ENCODE results near the gene TNIK. TPM values are rescaled to one million over a fixed set of nuclear protein-coding genes. Genes with fewer than 3 reads are reported as not detected.

Gene TNIK
- total RNA-seq, 1 experiment from 2014 or later = 14.8 TPM

GRCh38 chr3:171194965-171195364 is 265.2 kb downstream of the TNIK start:
- Histone ChIP-seq H3K27me3 (no peaks in the 10 kb centered on the region), H3K4me3 (no peak overlapping the region), H3K9me3 (replicated peaks) (no peaks in the 10 kb centered on the region), H3K36me3 (no peaks in the 10 kb centered on the region), H3K4me1 (peaks cover 20% of the 10 kb centered on the region), H3K27ac (no peak overlapping the region)
- no peak for DNase-seq

- Histone ChIP-seq H3K36me3 (no peaks in the 10 kb centered on the region), H3K4me3 (no peak overlapping the region), H3K27ac (no peak overlapping the region), H3K9me3 (replicated peaks) (no peaks in the 10 kb centered on the region), H3K27me3 (no peaks in the 10 kb centered on the region), H3K4me1 (peaks cover 20% of the 10 kb centered on the region)
- DNase-seq = no peak
Observed at GRCh38 chr3:171193693-171194092, 266.5 kb downstream of the TNIK start.

DNA sequence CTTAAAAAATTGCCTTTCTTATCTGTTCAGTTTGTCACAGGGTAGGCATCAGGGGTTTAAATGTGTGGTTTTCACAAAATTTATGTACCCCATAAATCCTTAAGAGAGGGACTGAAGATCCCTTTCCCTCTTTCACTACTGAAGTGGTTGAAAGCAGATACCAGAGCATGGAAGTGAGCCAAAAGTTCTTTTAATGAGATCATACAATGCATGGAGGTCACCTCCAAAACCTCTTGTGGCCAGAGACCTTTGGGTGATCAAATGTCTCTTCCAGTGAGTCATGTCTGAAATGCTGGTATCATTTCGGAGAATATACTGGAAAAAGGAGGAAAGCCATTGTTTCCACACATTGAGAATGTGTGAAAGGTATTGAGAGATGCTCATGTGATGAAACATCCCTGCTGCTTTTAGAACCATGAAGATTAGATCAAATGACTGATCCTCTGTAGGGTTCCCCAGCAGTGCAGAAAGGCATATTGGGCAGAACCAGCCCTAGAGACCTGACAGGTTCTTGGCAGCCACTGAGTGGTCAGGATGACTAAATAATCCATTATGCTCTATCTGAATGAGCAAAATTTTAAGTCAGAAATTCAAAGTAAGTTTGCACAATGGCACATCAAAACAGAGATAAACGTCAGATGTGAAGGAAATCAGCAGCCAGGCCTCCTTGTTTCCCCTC is 267.9 kb downstream of the TNIK start:
- H3K36me3 ChIP-seq = no peaks in the 10 kb centered on the region
- peaks cover 16% of the 10 kb centered on the region for H3K4me1 ChIP-seq
- H3K27ac ChIP-seq = peak overlapping the region; percentile 35; the same call in 1 of the 2 replicates
- DNase-seq = peak; percentile 66 to 90
- no peak overlapping the region for H3K4me3 ChIP-seq
- H3K27me3 ChIP-seq = no peaks in the 10 kb centered on the region
- H3K9me3 ChIP-seq (replicated peaks) = no peaks in the 10 kb centered on the region

GRCh38 chr3:171190668-171191067 is 269.5 kb downstream of the TNIK start:
- Histone ChIP-seq H3K4me3 (no peak overlapping the region), H3K27me3 (no peaks in the 10 kb centered on the region), H3K4me1 (peaks cover 16% of the 10 kb centered on the region), H3K27ac (no peak overlapping the region), H3K9me3 (replicated peaks) (no peaks in the 10 kb centered on the region), H3K36me3 (no peaks in the 10 kb centered on the region)
- DNase-seq = no peak

GRCh38 chr3:171189394-171190080 is 270.7 kb downstream of the TNIK start:
- H3K27ac ChIP-seq = no peak overlapping the region
- peaks cover 16% of the 10 kb centered on the region for H3K4me1 ChIP-seq
- no peak overlapping the region for H3K4me3 ChIP-seq
- no peaks in the 10 kb centered on the region for H3K27me3 ChIP-seq
- DNase-seq = no peak
- no peaks in the 10 kb centered on the region for H3K9me3 ChIP-seq (replicated peaks)
- no peaks in the 10 kb centered on the region for H3K36me3 ChIP-seq

- H3K4me3 ChIP-seq = no peak overlapping the region
- no peak overlapping the region for H3K27ac ChIP-seq
- DNase-seq = peak; percentile 12 to 69
- H3K4me1 ChIP-seq = peaks cover 10% of the 10 kb centered on the region
- no peaks in the 10 kb centered on the region for H3K27me3 ChIP-seq
- no peaks in the 10 kb centered on the region for H3K9me3 ChIP-seq (replicated peaks)
- no peaks in the 10 kb centered on the region for H3K36me3 ChIP-seq
Observed at GRCh38 chr3:171187706-171188290, 272.4 kb downstream of the TNIK start.

- Histone ChIP-seq H3K9me3 (replicated peaks) (no peaks in the 10 kb centered on the region), H3K27me3 (no peaks in the 10 kb centered on the region), H3K36me3 (no peaks in the 10 kb centered on the region), H3K27ac (no peak overlapping the region), H3K4me3 (no peak overlapping the region), H3K4me1 (peaks cover 5% of the 10 kb centered on the region)
- no peak for DNase-seq
Observed at GRCh38 chr3:171186817-171187500, 273.2 kb downstream of the TNIK start.

DNA sequence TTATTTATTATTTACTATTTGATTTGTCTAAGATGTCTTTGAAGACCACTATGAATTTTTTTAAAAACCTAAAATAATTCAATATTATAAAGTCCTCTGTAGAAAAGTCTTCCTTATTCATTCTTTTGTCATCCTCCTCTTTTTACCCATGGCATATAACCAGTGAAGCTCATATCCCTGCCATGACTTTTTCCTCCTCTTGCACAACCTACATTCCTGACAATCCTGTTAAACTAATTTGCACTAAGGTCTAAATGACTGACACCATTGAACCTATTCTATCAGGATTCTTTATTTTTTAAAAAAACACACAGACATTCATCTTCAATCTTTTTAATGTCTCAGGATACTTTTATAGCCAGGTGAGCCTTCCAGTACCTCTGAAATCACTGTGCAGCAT is 273.8 kb downstream of the TNIK start:
- Histone ChIP-seq H3K27ac (no peak overlapping the region), H3K4me3 (no peak overlapping the region), H3K27me3 (no peaks in the 10 kb centered on the region), H3K4me1 (no peaks in the 10 kb centered on the region), H3K36me3 (no peaks in the 10 kb centered on the region), H3K9me3 (replicated peaks) (no peaks in the 10 kb centered on the region)
- DNase-seq = no peak

GRCh38 chr3:171185959-171186358 is 274.2 kb downstream of the TNIK start:
- no peaks in the 10 kb centered on the region for H3K27me3 ChIP-seq
- H3K27ac ChIP-seq = no peak overlapping the region
- no peak for DNase-seq
- no peaks in the 10 kb centered on the region for H3K9me3 ChIP-seq (replicated peaks)
- H3K4me1 ChIP-seq = no peaks in the 10 kb centered on the region
- no peak overlapping the region for H3K4me3 ChIP-seq
- no peaks in the 10 kb centered on the region for H3K36me3 ChIP-seq

DNA sequence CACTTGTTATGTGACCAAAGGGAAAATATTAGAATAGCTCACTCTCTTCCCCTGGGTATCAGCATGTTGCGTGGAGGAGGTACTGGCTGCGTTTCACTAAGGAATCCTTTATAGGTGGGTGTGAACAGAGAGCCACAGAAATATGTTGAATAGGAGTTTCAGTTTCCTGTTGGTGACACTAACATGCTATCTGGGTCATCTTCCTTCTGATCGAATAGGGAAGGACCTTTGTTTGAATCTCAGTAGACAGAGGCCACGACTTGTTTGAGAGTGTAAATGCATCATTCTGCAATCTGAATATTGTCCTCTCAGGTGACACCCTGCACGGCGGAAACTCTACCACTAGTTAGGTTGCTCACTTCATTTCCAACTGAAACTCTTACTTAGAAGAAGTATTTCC is 275.8 kb downstream of the TNIK start:
- no peaks in the 10 kb centered on the region for H3K36me3 ChIP-seq
- H3K9me3 ChIP-seq (replicated peaks) = no peaks in the 10 kb centered on the region
- no peak overlapping the region for H3K27ac ChIP-seq
- DNase-seq = no peak
- no peak overlapping the region for H3K4me3 ChIP-seq
- no peaks in the 10 kb centered on the region for H3K4me1 ChIP-seq
- no peaks in the 10 kb centered on the region for H3K27me3 ChIP-seq

DNA sequence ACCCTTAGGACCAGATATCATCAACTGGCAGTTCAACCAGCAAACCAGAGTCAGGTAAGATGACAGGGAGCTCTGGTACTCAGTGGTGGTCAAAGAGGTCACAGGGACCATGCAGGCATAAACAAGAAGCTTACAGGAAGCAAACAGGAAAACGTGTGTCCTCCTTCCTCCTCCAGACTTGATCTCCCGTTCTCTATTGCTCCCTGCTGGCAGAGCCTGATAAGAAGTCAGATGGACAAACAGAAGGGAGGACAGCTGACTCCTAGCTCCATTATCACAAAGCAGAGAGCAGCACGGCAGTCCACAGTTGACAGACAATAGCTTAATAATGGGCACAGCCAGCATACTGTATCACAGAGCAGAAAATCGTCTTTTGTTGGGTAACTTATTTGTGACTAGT is 277.2 kb downstream of the TNIK start:
- Histone ChIP-seq H3K4me3 (no peak overlapping the region), H3K4me1 (no peaks in the 10 kb centered on the region), H3K36me3 (no peaks in the 10 kb centered on the region), H3K27me3 (no peaks in the 10 kb centered on the region), H3K27ac (no peak overlapping the region), H3K9me3 (replicated peaks) (no peaks in the 10 kb centered on the region)
- no peak for DNase-seq

GRCh38 chr3:171181907-171182690 is 278.1 kb downstream of the TNIK start:
- H3K4me3 ChIP-seq = no peak overlapping the region
- no peaks in the 10 kb centered on the region for H3K36me3 ChIP-seq
- DNase-seq = no peak
- no peaks in the 10 kb centered on the region for H3K27me3 ChIP-seq
- H3K4me1 ChIP-seq = no peaks in the 10 kb centered on the region
- H3K27ac ChIP-seq = no peak overlapping the region
- no peaks in the 10 kb centered on the region for H3K9me3 ChIP-seq (replicated peaks)

- Histone ChIP-seq H3K27ac (no peak overlapping the region), H3K27me3 (no peaks in the 10 kb centered on the region), H3K36me3 (no peaks in the 10 kb centered on the region), H3K9me3 (replicated peaks) (no peaks in the 10 kb centered on the region), H3K4me3 (no peak overlapping the region), H3K4me1 (no peaks in the 10 kb centered on the region)
- DNase-seq = no peak
Observed at GRCh38 chr3:171178714-171179113, 281.5 kb downstream of the TNIK start.

DNA sequence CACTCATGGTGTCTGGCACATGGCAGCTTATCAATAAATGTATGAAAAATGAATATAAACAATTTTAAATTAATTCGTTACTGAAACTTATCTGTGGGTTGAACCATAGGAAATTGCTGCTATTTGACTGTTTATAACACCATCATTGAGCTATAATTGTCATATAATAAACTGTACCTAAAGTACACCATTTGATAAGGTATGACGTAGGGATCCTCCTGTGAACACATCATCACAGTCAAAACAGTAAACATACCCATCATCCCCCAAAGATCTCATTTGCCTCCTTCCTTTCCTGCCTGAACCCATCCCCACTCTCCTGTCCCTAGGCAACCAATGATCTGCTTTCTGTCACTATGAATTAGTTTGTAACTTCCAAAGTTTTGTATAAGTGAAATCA is 282.7 kb downstream of the TNIK start:
- no peak for DNase-seq
- H3K4me1 ChIP-seq = no peaks in the 10 kb centered on the region

More for the DNA sequence above, 282.7 kb downstream of the TNIK start:
- Histone ChIP-seq H3K36me3 (no peaks in the 10 kb centered on the region), H3K27ac (no peak overlapping the region), H3K9me3 (replicated peaks) (no peaks in the 10 kb centered on the region), H3K27me3 (no peaks in the 10 kb centered on the region), H3K4me3 (no peak overlapping the region)
